Gastrocnemius medialis (tissue), 4 donors: ENCODE results near the gene PSMB3.

Experiments
- CTCF ChIP-seq, 5 experiments: fragments of 450-650 bp in 3 of 5; fragments of 200-600 bp in 2 of 5; sonication (generic) in 2 of 5; IDR thresholded peaks in 4 of 5; conservative IDR thresholded peaks in 1 of 5; 1 replicate in 4 of 5; 2 replicates in 1 of 5; pipeline ENCODE4 v1.5.1; 2016 to 2019; ENCODE audit warnings: antibody characterized with exemption in 5 of 5, mild to moderate bottlenecking in 3 of 5, moderate library complexity in 3 of 5
- POLR2A ChIP-seq, 2 donors: fragments of 450-650 bp; IDR thresholded peaks; one replicate each; pipeline ENCODE4 v1.6.1; 2017; ENCODE audit warnings: antibody characterized with exemption in 2 of 2, mild to moderate bottlenecking in 2 of 2, moderate library complexity in 2 of 2

GRCh38 chr17:38786372-38786771 is 33.8 kb downstream of the PSMB3 start:
- TF ChIP-seq CTCF (IDR thresholded peaks at IDR 0.05 in 4 of 5, conservative IDR thresholded peaks at IDR 0.05 in 1 of 5) = no peak
- no peak for TF ChIP-seq POLR2A (IDR thresholded peaks at IDR 0.05)
